ENCODE data around the gene CDH22. TPM values are rescaled to one million over a fixed set of nuclear protein-coding genes. Genes with fewer than 3 reads are reported as not detected.
A peak's percentile ranks its signal among the peaks of the same experiment; 100 is the strongest.

CDH22 gene
- total RNA-seq, 2 donors from 2014 or later = 0.22 to 0.77 TPM

- Histone ChIP-seq H3K4me3 (ENCODE audit: low read length) (no peak overlapping the region), H3K27me3 (ENCODE audit: control insufficient read depth, insufficient read depth, low read length, poor library complexity, severe bottlenecking) (peaks cover 61% of the 10 kb centered on the region), H3K9me3 (ENCODE audit: control insufficient read depth, low read length) (no peaks in the 10 kb centered on the region), H3K4me1 (ENCODE audit: control insufficient read depth, insufficient read depth, low read length) (no peaks in the 10 kb centered on the region), H3K36me3 (ENCODE audit: control insufficient read depth, insufficient read depth, low read length) (no peaks in the 10 kb centered on the region), H3K27ac (ENCODE audit: low read depth, low read length) (no peak overlapping the region), H3K9ac (ENCODE audit: extremely low read depth, low read length, poor library complexity, severe bottlenecking) (no peak overlapping the region)
- WGBS, 2 experiments (ENCODE audit: insufficient coverage in 1 of 2, insufficient read length in 1 of 2) = 74 to 79% methylated on average over 14 to 23 of the region's 23 CpGs
- Mint-ChIP-seq H3K4me1 (peaks cover 8% of the 10 kb centered on the region), H3K27me3 (ENCODE audit: insufficient read depth) (peaks cover 51% of the 10 kb centered on the region), H3K36me3 (ENCODE audit: low read depth) (no peaks in the 10 kb centered on the region), H3K27ac (no peak overlapping the region), H3K4me3 (no peak overlapping the region), H3K9me3 (no peaks in the 10 kb centered on the region)
- no peak for TF ChIP-seq CTCF (conservative IDR thresholded peaks at IDR 0.05)
- DNase-seq = no peak
Measured at GRCh38 chr20:46246559-46246958, 61.7 kb downstream of the CDH22 start.

GRCh38 chr20:46243707-46244628, 64.3 kb downstream of the CDH22 start:
- Mint-ChIP-seq H3K4me1 (peaks cover 6% of the 10 kb centered on the region), H3K27me3 (ENCODE audit: insufficient read depth) (peaks cover 30% of the 10 kb centered on the region), H3K27ac (no peak overlapping the region), H3K9me3 (no peaks in the 10 kb centered on the region), H3K36me3 (ENCODE audit: low read depth) (no peaks in the 10 kb centered on the region), H3K4me3 (no peak overlapping the region)
- TF ChIP-seq CTCF (conservative IDR thresholded peaks at IDR 0.05) = no peak
- peaks cover 36% of the 10 kb centered on the region for H3K27me3 ChIP-seq (ENCODE audit: control insufficient read depth, insufficient read depth, low read length, poor library complexity, severe bottlenecking)
- no peaks in the 10 kb centered on the region for H3K4me1 ChIP-seq (ENCODE audit: control insufficient read depth, insufficient read depth, low read length)
- no peaks in the 10 kb centered on the region for H3K9me3 ChIP-seq (ENCODE audit: control insufficient read depth, low read length)
- H3K27ac ChIP-seq (ENCODE audit: low read depth, low read length) = no peak overlapping the region
- H3K4me3 ChIP-seq (ENCODE audit: low read length) = no peak overlapping the region
- 75 to 82% methylated on average over 8 to 9 of the region's 9 CpGs for WGBS, 2 experiments (ENCODE audit: insufficient coverage in 1 of 2, insufficient read length in 1 of 2)
- DNase-seq = peak; percentile 57
- no peak overlapping the region for H3K9ac ChIP-seq (ENCODE audit: extremely low read depth, low read length, poor library complexity, severe bottlenecking)
- no peaks in the 10 kb centered on the region for H3K36me3 ChIP-seq (ENCODE audit: control insufficient read depth, insufficient read depth, low read length)

GRCh38 chr20:46242390-46242789, 65.9 kb downstream of the CDH22 start:
- DNase-seq = no peak
- H3K27me3 Mint-ChIP-seq (ENCODE audit: insufficient read depth) = peaks cover 14% of the 10 kb centered on the region
- Histone ChIP-seq H3K36me3 (ENCODE audit: control insufficient read depth, insufficient read depth, low read length) (no peaks in the 10 kb centered on the region), H3K9ac (ENCODE audit: extremely low read depth, low read length, poor library complexity, severe bottlenecking) (no peak overlapping the region), H3K9me3 (ENCODE audit: control insufficient read depth, low read length) (no peaks in the 10 kb centered on the region), H3K27me3 (ENCODE audit: control insufficient read depth, insufficient read depth, low read length, poor library complexity, severe bottlenecking) (peaks cover 20% of the 10 kb centered on the region), H3K4me3 (ENCODE audit: low read length) (no peak overlapping the region), H3K4me1 (ENCODE audit: control insufficient read depth, insufficient read depth, low read length) (no peaks in the 10 kb centered on the region), H3K27ac (ENCODE audit: low read depth, low read length) (no peak overlapping the region)
- H3K36me3 Mint-ChIP-seq (ENCODE audit: low read depth) = no peaks in the 10 kb centered on the region
- TF ChIP-seq CTCF (conservative IDR thresholded peaks at IDR 0.05) = no peak
- H3K4me1 Mint-ChIP-seq = peaks cover 7% of the 10 kb centered on the region
- H3K9me3 Mint-ChIP-seq = no peaks in the 10 kb centered on the region
- 33 to 71% methylated on average over 1 to 2 of the region's 2 CpGs for WGBS, 2 experiments (ENCODE audit: insufficient coverage in 1 of 2, insufficient read length in 1 of 2)
- no peak overlapping the region for H3K4me3 Mint-ChIP-seq
- no peak overlapping the region for H3K27ac Mint-ChIP-seq
